ENCODE results near the gene PON2.

- TF ChIP-seq TCF7L2 (IDR thresholded peaks at IDR 0.05; ENCODE audit: low read depth, low read length), result no peak
- TF ChIP-seq POLR2A (IDR thresholded peaks at IDR 0.05; ENCODE audit: insufficient read depth in 1 of 2, low read depth in 2 of 2, low read length in 2 of 2), result no peak
- no peak for TF ChIP-seq GMEB1 (CRISPR knock-in tag; IDR thresholded peaks at IDR 0.05; ENCODE audit: borderline replicate concordance)
- TF ChIP-seq MTA3 (CRISPR knock-in tag; IDR thresholded peaks at IDR 0.05), result no peak
- no peak for TF ChIP-seq HMG20A (CRISPR knock-in tag; IDR thresholded peaks at IDR 0.05; ENCODE audit: borderline replicate concordance)
Observed at GRCh38 chr7:95391761-95392160, 43.1 kb downstream of the PON2 start.

Data from HepG2 (cell line).